ENCODE data around the gene MAN2A2. TPM values are rescaled to one million over a fixed set of nuclear protein-coding genes. Genes with fewer than 3 reads are reported as not detected.

MAN2A2 gene
- total and polyA plus RNA-seq, 2 of the 8 experiments (the other 6 are each of a cell fraction or from before 2014, with no cell fraction given): 23.1 to 29.7 TPM

- TF ChIP-seq ATF2 (IDR thresholded peaks at IDR 0.05; ENCODE audit: low read length) (no peak), POLR2AphosphoS5 (IDR thresholded peaks at IDR 0.05; ENCODE audit: low read depth, low read length) (peak; percentile 70), SP2 (IDR thresholded peaks at IDR 0.05; ENCODE audit: low read length) (no peak), SIRT6 (IDR thresholded peaks at IDR 0.05; ENCODE audit: low read length) (no peak), ATF3 (IDR thresholded peaks at IDR 0.05; ENCODE audit: insufficient read depth, low read depth, low read length) (no peak), PHF8 (conservative IDR thresholded peaks at IDR 0.05; ENCODE audit: low read depth, low read length) (no peak), EGR1 (IDR thresholded peaks at IDR 0.05; ENCODE audit: borderline replicate concordance, low read depth, low read length) (no peak), CTCF (IDR thresholded peaks at IDR 0.05; ENCODE audit: control extremely low read depth in 1 of 3, insufficient read depth in 1 of 3, low read depth in 1 of 3, low read length in 3 of 3) (peak; percentile 85 to 98 (median 87)), USF2 (IDR thresholded peaks at IDR 0.05; ENCODE audit: low read length) (no peak), E2F6 (IDR thresholded peaks at IDR 0.05) (no peak; the same call in 1 of the 2 replicates), BCL11A (IDR thresholded peaks at IDR 0.05; ENCODE audit: low read depth in 2 of 2, low read length in 2 of 2) (no peak), TAF7 (optimal IDR thresholded peaks at IDR 0.05; ENCODE audit: borderline replicate concordance, low read depth, low read length) (no peak), SUZ12 (IDR thresholded peaks at IDR 0.05; ENCODE audit: low read length) (no peak), CHD2 (IDR thresholded peaks at IDR 0.05; ENCODE audit: low read length) (no peak), NANOG (IDR thresholded peaks at IDR 0.05; ENCODE audit: insufficient read depth, low read depth, low read length, poor library complexity, severe bottlenecking) (no peak), FOSL1 (IDR thresholded peaks at IDR 0.05; ENCODE audit: insufficient read depth, low read depth, low read length) (no peak), CEBPB (IDR thresholded peaks at IDR 0.05; ENCODE audit: low read depth, low read length) (no peak), CHD1 (IDR thresholded peaks at IDR 0.05; ENCODE audit: low read depth, low read length) (no peak)
These were observed 53.4 kb downstream of the MAN2A2 start (continued) for GRCh38 chr15:90956274-90957030.
